Breast epithelium (tissue), 4 donors: ENCODE measurements around the gene ITIH6. TPM values are rescaled to one million over a fixed set of nuclear protein-coding genes. Genes with fewer than 3 reads are reported as not detected.

Experiments
- DNase-seq, 2 donors: peaks; one replicate each; pipeline ENCODE4 v3.0.0-alpha.2; 2019; ENCODE audit warnings: low spot score in 2 of 2
- H3K27ac ChIP-seq, 2 donors: fragments of 200-600 bp; sonication (generic) in 1 of 2; one replicate each; pipeline ENCODE4 v1.5.1; 2016 to 2019; ENCODE audit warnings: mild to moderate bottlenecking in 1 of 2
- H3K27me3 ChIP-seq, 2 donors: fragments of 200-600 bp; sonication (generic) in 1 of 2; one replicate each; pipeline versions ENCODE4 v1.5.1 to v1.6.0; 2017 to 2019; ENCODE audit warnings: control low read depth in 1 of 2, mild to moderate bottlenecking in 1 of 2
- H3K36me3 ChIP-seq: fragments of 200-600 bp; one replicate; pipeline ENCODE4 v1.5.1; 2019
- H3K4me1 ChIP-seq, 2 donors: fragments of 200-600 bp; sonication (generic); one replicate each; pipeline ENCODE4 v1.5.1; 2016 to 2019; ENCODE audit warnings: control low read depth in 1 of 2
- H3K4me3 ChIP-seq, 3 donors: fragments of 200-600 bp; sonication (generic); 1 replicate in 2 of 3; 2 replicates in 1 of 3; pipeline ENCODE4 v1.5.1; 2016 to 2019; ENCODE audit warnings: mild to moderate bottlenecking in 3 of 3, moderate library complexity in 2 of 3
- H3K9me3 ChIP-seq, 2 donors: fragments of 200-600 bp; sonication (generic) in 1 of 2; one replicate each; pipeline ENCODE4 v1.5.1; 2016 to 2019; ENCODE audit warnings: control low read depth in 1 of 2
- CTCF ChIP-seq, 3 donors: fragments of 450-650 bp; IDR thresholded peaks; one replicate each; pipeline ENCODE4 v1.5.1; 2016 to 2017; ENCODE audit warnings: antibody characterized with exemption in 3 of 3, mild to moderate bottlenecking in 3 of 3, moderate library complexity in 3 of 3
- POLR2A ChIP-seq: fragments of 450-650 bp; IDR thresholded peaks from one replicate; pipeline ENCODE4 v1.6.1; 2016; ENCODE audit warnings: antibody characterized with exemption, mild to moderate bottlenecking, moderate library complexity
- POLR2AphosphoS5 ChIP-seq, 3 donors: sonication (generic); formaldehyde crosslinking; IDR thresholded peaks; one replicate each; pipeline ENCODE4 v1.6.1; 2017; ENCODE audit warnings: antibody characterized with exemption in 3 of 3
- intact Hi-C: fragments of 100-400 bp; cut with DNase I; formaldehyde crosslinking; loops from one replicate; pipeline ENCODE4 v1.15.1; 2023; ENCODE audit warnings: low total_unique reads
- total RNA-seq, 3 donors: library from RNA; depleted of rRNA; stranded (reverse); fragments of >200 nt; gene quantifications; one replicate each; pipeline ENCODE4 v1.1.0, GENCODE V29; 2016

Gene ITIH6
- total RNA-seq, 3 donors from 2014 or later, result 1.3 to 2.3 TPM; not detected in 1

GRCh38 chrX:54826598-54826997, 28.5 kb upstream of the ITIH6 start:
- intact Hi-C loops, result no loop called here
- TF ChIP-seq CTCF (IDR thresholded peaks at IDR 0.05) (no peak), POLR2A (no peak), POLR2AphosphoS5 (IDR thresholded peaks at IDR 0.05) (no peak)
- peaks cover 0 to 3% of the 10 kb centered on the region in 2 donors for H3K27me3 ChIP-seq

GRCh38 chrX:54825716-54826438, 27.8 kb upstream of the ITIH6 start:
- intact Hi-C loops, result no loop called here
- H3K9me3 ChIP-seq, result no peaks in the 10 kb centered on the region
- H3K36me3 ChIP-seq, result no peaks in the 10 kb centered on the region
- TF ChIP-seq POLR2A (no peak), POLR2AphosphoS5 (IDR thresholded peaks at IDR 0.05) (no peak), CTCF (IDR thresholded peaks at IDR 0.05) (no peak)
- DNase-seq, result no peak
- H3K27me3 ChIP-seq, result peaks cover 0 to 7% of the 10 kb centered on the region in 2 donors
- H3K27ac ChIP-seq, result no peak overlapping the region
- H3K4me1 ChIP-seq, result no peaks in the 10 kb centered on the region
- no peak overlapping the region for H3K4me3 ChIP-seq

More at GRCh38 chrX:54826598-54826997, 28.5 kb upstream of the ITIH6 start:
- Histone ChIP-seq H3K4me1 (no peaks in the 10 kb centered on the region), H3K36me3 (no peaks in the 10 kb centered on the region), H3K9me3 (no peaks in the 10 kb centered on the region), H3K27ac (no peak overlapping the region), H3K4me3 (no peak overlapping the region)
- DNase-seq, result no peak

GRCh38 chrX:54824722-54825121, 26.7 kb upstream of the ITIH6 start:
- Histone ChIP-seq H3K9me3 (no peaks in the 10 kb centered on the region), H3K4me1 (no peaks in the 10 kb centered on the region), H3K27me3 (peaks cover 0 to 7% of the 10 kb centered on the region in 2 donors), H3K36me3 (no peaks in the 10 kb centered on the region), H3K4me3 (no peak overlapping the region), H3K27ac (peak overlapping the region in 1 of 2 donors; percentile 66)
- no peak for TF ChIP-seq POLR2A
- TF ChIP-seq POLR2AphosphoS5 (IDR thresholded peaks at IDR 0.05), result no peak
- no peak for TF ChIP-seq CTCF (IDR thresholded peaks at IDR 0.05)
- DNase-seq, result no peak
- intact Hi-C loops, result no loop called here

- Histone ChIP-seq H3K4me3 (no peak overlapping the region), H3K9me3 (no peaks in the 10 kb centered on the region), H3K36me3 (no peaks in the 10 kb centered on the region), H3K27me3 (peaks cover 0 to 7% of the 10 kb centered on the region in 2 donors), H3K4me1 (no peaks in the 10 kb centered on the region), H3K27ac (peak overlapping the region in 1 of 2 donors; percentile 66)
- no peak for TF ChIP-seq CTCF (IDR thresholded peaks at IDR 0.05)
- TF ChIP-seq POLR2A, result no peak
- TF ChIP-seq POLR2AphosphoS5 (IDR thresholded peaks at IDR 0.05), result no peak
- intact Hi-C loops, result no loop called here
- no peak for DNase-seq
Measured at GRCh38 chrX:54824195-54824594, 26.1 kb upstream of the ITIH6 start.

GRCh38 chrX:54821310-54821709, 23.3 kb upstream of the ITIH6 start:
- Histone ChIP-seq H3K9me3 (no peaks in the 10 kb centered on the region), H3K27ac (no peak overlapping the region), H3K4me3 (no peak overlapping the region), H3K4me1 (no peaks in the 10 kb centered on the region), H3K27me3 (peaks cover 0 to 7% of the 10 kb centered on the region in 2 donors), H3K36me3 (no peaks in the 10 kb centered on the region)
- intact Hi-C loops, result no loop called here
- no peak for DNase-seq
- TF ChIP-seq POLR2AphosphoS5 (IDR thresholded peaks at IDR 0.05) (no peak), CTCF (IDR thresholded peaks at IDR 0.05) (no peak), POLR2A (no peak)
